Measurements from ENCODE around the gene CHKA.

The CHKA gene

DNA sequence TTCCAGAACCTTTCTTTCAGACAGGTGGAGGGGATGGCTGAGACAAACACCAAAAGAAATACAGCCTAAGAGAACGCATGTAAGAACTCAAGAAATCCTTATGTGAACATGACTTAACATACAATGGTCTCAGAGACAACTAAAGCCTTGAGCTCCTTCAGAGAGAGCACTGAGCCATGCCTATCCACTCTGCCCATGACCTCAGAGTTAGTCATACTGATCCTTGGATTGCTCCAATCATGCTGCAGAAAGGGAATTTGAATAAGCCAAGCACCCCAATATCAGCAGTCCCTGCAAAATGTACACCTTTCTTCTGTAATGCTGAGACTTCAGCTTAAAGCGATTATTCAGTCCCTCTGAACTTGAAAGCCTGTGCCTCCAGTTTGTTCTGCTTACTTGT lies 43.2 kb upstream of the CHKA start:
- TF ChIP-seq CTCF (IDR thresholded peaks at IDR 0.05; ENCODE audit: borderline replicate concordance, control extremely low read depth, extremely low read depth, insufficient read depth, missing control alignments): no peak
- in situ Hi-C loops (cut with MboI; ENCODE audit: low sequenced_read_pairs, unreplicated experiment): no loop called here
- DNase-seq (ENCODE audit: low spot score): no peak

GRCh38 chr11:68163691-68164090 lies 42.5 kb upstream of the CHKA start:
- in situ Hi-C loops (cut with MboI; ENCODE audit: low sequenced_read_pairs, unreplicated experiment): no loop called here
- DNase-seq (ENCODE audit: low spot score): no peak
- TF ChIP-seq CTCF (IDR thresholded peaks at IDR 0.05; ENCODE audit: borderline replicate concordance, control extremely low read depth, extremely low read depth, insufficient read depth, missing control alignments): no peak

DNA sequence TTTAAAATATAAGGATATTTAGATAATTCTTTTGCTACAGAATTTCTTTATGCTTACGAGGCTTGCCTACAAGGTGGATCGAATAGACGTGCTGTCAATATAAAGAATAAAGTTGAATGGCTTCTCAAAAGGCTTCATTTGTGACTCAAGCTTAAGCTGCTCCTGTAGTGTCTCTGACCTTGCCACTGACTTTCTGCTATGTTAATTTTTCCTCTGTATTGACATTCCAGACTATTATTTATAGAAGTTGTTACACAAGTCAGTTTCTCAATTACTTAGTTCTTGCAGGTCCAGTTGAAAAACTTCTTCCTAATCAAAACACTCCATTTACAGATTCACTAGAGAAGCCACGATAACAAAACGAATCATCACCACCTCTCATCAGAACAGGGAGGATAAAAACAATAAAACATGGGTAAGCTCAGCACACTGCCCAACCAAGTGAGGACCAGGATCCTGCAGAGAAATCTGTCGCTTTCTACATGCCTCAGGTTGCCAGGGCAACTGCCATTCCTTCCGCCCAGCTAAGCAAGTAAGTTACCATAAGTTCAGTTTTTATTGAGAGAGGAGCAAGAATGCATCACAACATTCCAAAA lies 39.0 kb upstream of the CHKA start:
- no peak for DNase-seq (ENCODE audit: low spot score)
- no peak for TF ChIP-seq CTCF (IDR thresholded peaks at IDR 0.05; ENCODE audit: borderline replicate concordance, control extremely low read depth, extremely low read depth, insufficient read depth, missing control alignments)
- in situ Hi-C loops (cut with MboI; ENCODE audit: low sequenced_read_pairs, unreplicated experiment): no loop called here

GRCh38 chr11:68159665-68160064 lies 38.5 kb upstream of the CHKA start:
- no peak for DNase-seq (ENCODE audit: low spot score)
- TF ChIP-seq CTCF (IDR thresholded peaks at IDR 0.05; ENCODE audit: borderline replicate concordance, control extremely low read depth, extremely low read depth, insufficient read depth, missing control alignments): no peak
- in situ Hi-C loops (cut with MboI; ENCODE audit: low sequenced_read_pairs, unreplicated experiment): no loop called here

DNA sequence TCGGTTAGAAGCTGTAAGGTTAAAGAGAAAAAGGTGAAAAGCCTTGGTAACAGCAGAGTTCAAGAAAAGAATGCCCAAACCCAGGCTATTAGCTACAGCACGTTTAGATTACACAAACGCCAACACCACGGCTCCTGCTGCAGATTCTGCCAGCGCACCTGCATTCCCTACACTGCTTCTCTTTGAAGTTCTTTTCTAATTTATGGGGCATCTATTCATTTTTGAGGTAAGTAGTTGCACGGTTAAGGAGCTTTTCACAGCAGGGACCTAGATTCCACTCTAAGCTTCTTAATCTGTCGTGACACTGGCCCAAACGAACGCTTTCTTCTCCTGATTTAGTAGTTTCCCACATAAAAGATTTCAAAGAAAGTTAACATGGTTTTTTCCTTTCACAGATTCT lies 38.0 kb upstream of the CHKA start:
- DNase-seq (ENCODE audit: low spot score): no peak
- TF ChIP-seq CTCF (IDR thresholded peaks at IDR 0.05; ENCODE audit: borderline replicate concordance, control extremely low read depth, extremely low read depth, insufficient read depth, missing control alignments): no peak
- in situ Hi-C loops (cut with MboI; ENCODE audit: low sequenced_read_pairs, unreplicated experiment): no loop called here

DNA sequence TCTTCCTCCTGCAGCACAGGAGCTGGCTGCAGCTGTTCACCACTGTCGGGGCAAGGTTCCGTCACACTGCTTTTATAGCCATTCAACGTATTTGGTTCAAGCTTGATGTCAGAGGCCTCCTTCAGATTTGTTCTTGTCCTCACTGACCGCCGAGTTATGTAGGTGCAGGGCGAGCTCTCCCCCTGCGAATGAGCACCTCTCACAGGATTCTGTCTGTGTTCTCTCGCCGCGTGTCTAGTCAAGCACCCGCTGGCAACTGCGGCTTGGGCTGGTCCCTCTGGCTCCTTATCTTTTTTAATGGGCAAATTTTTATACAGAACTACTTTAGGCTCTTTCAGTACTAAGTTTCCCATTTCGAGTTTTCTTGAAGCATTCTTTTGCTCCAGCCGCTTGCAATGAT lies 37.4 kb upstream of the CHKA start:
- in situ Hi-C loops (cut with MboI; ENCODE audit: low sequenced_read_pairs, unreplicated experiment): no loop called here
- no peak for DNase-seq (ENCODE audit: low spot score)
- no peak for TF ChIP-seq CTCF (IDR thresholded peaks at IDR 0.05; ENCODE audit: borderline replicate concordance, control extremely low read depth, extremely low read depth, insufficient read depth, missing control alignments)

GRCh38 chr11:68153742-68154141 lies 32.6 kb upstream of the CHKA start:
- no peak for DNase-seq (ENCODE audit: low spot score)
- no peak for TF ChIP-seq CTCF (IDR thresholded peaks at IDR 0.05; ENCODE audit: borderline replicate concordance, control extremely low read depth, extremely low read depth, insufficient read depth, missing control alignments)
- in situ Hi-C loops (cut with MboI; ENCODE audit: low sequenced_read_pairs, unreplicated experiment): no loop called here
